HL-60 (cell line): ENCODE data around the gene UNC5C.

Source experiments
- POLR2AphosphoS5 ChIP-seq: IDR thresholded peaks from 2 replicates; pipeline ENCODE4 v1.6.1; 2012; ENCODE audit warnings: low read depth
- SPI1 ChIP-seq: IDR thresholded peaks from 2 replicates; pipeline ENCODE4 v1.6.1; 2012; ENCODE audit warnings: low read depth, mild to moderate bottlenecking, borderline replicate concordance
- TF ChIP-seq, protein P1 (sequence below): IDR thresholded peaks from one replicate; pipeline ENCODE4 v1.5.1; 2011; ENCODE audit warnings: low read length, control low read depth, inconsistent platforms; ENCODE audit not compliant: insufficient read depth

DNA sequence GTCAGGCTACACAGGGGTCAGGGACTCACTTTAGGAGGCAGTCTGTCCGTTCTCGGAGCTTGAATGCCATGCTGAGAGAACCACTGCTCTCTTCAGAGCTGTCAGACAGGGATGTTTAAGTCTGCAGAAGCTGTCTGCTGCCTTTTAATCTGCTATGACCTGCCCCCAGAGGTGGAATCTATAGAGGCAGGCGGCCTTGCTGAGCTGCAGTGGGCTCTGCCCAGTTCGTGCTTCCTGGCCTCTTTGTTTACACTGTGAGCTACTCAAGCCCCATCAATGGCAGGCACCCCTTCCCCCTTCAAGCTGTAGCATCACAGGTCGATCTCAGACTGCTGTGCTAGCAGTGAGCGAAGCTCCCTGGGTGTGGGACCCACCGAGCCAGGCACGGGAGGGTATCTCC, 31.5 kb upstream of the UNC5C start:
- TF ChIP-seq, protein P1, sequence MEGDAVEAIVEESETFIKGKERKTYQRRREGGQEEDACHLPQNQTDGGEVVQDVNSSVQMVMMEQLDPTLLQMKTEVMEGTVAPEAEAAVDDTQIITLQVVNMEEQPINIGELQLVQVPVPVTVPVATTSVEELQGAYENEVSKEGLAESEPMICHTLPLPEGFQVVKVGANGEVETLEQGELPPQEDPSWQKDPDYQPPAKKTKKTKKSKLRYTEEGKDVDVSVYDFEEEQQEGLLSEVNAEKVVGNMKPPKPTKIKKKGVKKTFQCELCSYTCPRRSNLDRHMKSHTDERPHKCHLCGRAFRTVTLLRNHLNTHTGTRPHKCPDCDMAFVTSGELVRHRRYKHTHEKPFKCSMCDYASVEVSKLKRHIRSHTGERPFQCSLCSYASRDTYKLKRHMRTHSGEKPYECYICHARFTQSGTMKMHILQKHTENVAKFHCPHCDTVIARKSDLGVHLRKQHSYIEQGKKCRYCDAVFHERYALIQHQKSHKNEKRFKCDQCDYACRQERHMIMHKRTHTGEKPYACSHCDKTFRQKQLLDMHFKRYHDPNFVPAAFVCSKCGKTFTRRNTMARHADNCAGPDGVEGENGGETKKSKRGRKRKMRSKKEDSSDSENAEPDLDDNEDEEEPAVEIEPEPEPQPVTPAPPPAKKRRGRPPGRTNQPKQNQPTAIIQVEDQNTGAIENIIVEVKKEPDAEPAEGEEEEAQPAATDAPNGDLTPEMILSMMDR: no peak
- TF ChIP-seq SPI1 (no peak), POLR2AphosphoS5 (no peak)
